NB4 (cell line): ENCODE measurements around the gene SGPP2.

Experiments used
- MAX ChIP-seq: IDR thresholded peaks from 2 replicates; pipeline ENCODE4 v1.6.1; 2011; ENCODE audit warnings: low read depth, low read length
- POLR2A ChIP-seq: IDR thresholded peaks from 2 replicates; pipeline ENCODE4 v1.6.1; 2011; ENCODE audit warnings: mild to moderate bottlenecking; ENCODE audit not compliant: insufficient read length; ENCODE audit errors: extremely low read depth
- TF ChIP-seq, protein P1 (sequence below): IDR thresholded peaks from one replicate; pipeline ENCODE4 v1.5.1; 2012; ENCODE audit warnings: low read depth, low read length

- TF ChIP-seq POLR2A (no peak), MAX (no peak)
- TF ChIP-seq, protein P1, sequence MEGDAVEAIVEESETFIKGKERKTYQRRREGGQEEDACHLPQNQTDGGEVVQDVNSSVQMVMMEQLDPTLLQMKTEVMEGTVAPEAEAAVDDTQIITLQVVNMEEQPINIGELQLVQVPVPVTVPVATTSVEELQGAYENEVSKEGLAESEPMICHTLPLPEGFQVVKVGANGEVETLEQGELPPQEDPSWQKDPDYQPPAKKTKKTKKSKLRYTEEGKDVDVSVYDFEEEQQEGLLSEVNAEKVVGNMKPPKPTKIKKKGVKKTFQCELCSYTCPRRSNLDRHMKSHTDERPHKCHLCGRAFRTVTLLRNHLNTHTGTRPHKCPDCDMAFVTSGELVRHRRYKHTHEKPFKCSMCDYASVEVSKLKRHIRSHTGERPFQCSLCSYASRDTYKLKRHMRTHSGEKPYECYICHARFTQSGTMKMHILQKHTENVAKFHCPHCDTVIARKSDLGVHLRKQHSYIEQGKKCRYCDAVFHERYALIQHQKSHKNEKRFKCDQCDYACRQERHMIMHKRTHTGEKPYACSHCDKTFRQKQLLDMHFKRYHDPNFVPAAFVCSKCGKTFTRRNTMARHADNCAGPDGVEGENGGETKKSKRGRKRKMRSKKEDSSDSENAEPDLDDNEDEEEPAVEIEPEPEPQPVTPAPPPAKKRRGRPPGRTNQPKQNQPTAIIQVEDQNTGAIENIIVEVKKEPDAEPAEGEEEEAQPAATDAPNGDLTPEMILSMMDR = no peak
Measured at GRCh38 chr2:222440673-222441422, 16.5 kb downstream of the SGPP2 start.
